Activated B cell treated with CpG ODN at 0.5 μM for 24 hours (primary cell): ENCODE results near the gene PRKAB2. TPM values are rescaled to one million over a fixed set of nuclear protein-coding genes. Genes with fewer than 3 reads are reported as not detected.

ENCODE experiments used
- ATAC-seq: fragments of 200-7000 bp; cut with Tn5 transposase; one replicate; pipeline ENCODE4 v1.10.0; 2021; ENCODE audit warnings: low read depth, mild to moderate bottlenecking, moderate library complexity
- CTCF ChIA-PET: fragments of 350-600 bp; sonication (Branson Sonifier 250); formaldehyde crosslinking; loops from one replicate; lab custom pipeline; 2021; ENCODE audit warnings: antibody characterized with exemption; lab: Charles Lee
- POLR2A ChIA-PET: fragments of 350-600 bp; sonication (Branson Sonifier 250); formaldehyde crosslinking; loops from one replicate; lab custom pipeline; 2021; ENCODE audit warnings: antibody characterized with exemption; lab: Charles Lee
- DNase-seq: peaks from one replicate; pipeline ENCODE4 v3.0.0; 2022
- H3K27ac Mint-ChIP-seq: one replicate; pipeline ENCODE4 v1.8.0; 2020; ENCODE audit warnings: mixed read lengths
- H3K27me3 Mint-ChIP-seq: one replicate; pipeline ENCODE4 v1.8.0; 2021; ENCODE audit warnings: mixed read lengths
- H3K36me3 Mint-ChIP-seq: one replicate; pipeline ENCODE4 v1.8.0; 2021; ENCODE audit warnings: low read depth, mixed read lengths
- H3K4me1 Mint-ChIP-seq: one replicate; pipeline ENCODE4 v1.8.0; 2021; ENCODE audit warnings: mixed read lengths
- H3K4me3 Mint-ChIP-seq: one replicate; pipeline ENCODE4 v1.8.0; 2020; ENCODE audit warnings: mild to moderate bottlenecking, mixed read lengths
- H3K9me3 Mint-ChIP-seq: one replicate; pipeline ENCODE4 v1.8.0; 2020; ENCODE audit warnings: mixed read lengths
- CTCF ChIP-seq: fragments of 200-600 bp; IDR thresholded peaks from one replicate; pipeline ENCODE4 v1.8.0; 2022; ENCODE audit warnings: antibody characterized with exemption, mild to moderate bottlenecking
- intact Hi-C: fragments of 100-400 bp; cut with micrococcal nuclease; formaldehyde crosslinking; loops from one replicate; pipeline ENCODE4 v1.15.1; 2024
- total RNA-seq: library from RNA; stranded (reverse); gene quantifications from 2 replicates; pipeline ENCODE4 v1.2.3, GENCODE V29; 2022

The PRKAB2 gene
- total RNA-seq, 1 donor from 2014 or later = 9.8 TPM

GRCh38 chr1:147105909-147106308 is 66.4 kb downstream of the PRKAB2 start:
- Mint-ChIP-seq H3K27ac (no peak overlapping the region), H3K36me3 (no peaks in the 10 kb centered on the region), H3K27me3 (peaks cover 21% of the 10 kb centered on the region), H3K4me1 (peaks cover 5% of the 10 kb centered on the region), H3K9me3 (no peaks in the 10 kb centered on the region), H3K4me3 (no peak overlapping the region)
- ChIA-PET CTCF (no interaction called here), POLR2A (no interaction called here)
- intact Hi-C loops = no loop called here
- ATAC-seq = no peak
- no peak for TF ChIP-seq CTCF
- DNase-seq = no peak

Other genes starting within 250 kb of the PRKAB2 start
- gene NBPF12, start 234.1 kb downstream of the PRKAB2 start, total RNA-seq = 21.4 and 25.7 TPM in 2 replicates
- 1.5 and 1.8 TPM in 2 replicates for gene FMO5, start 52.9 kb upstream of the PRKAB2 start, total RNA-seq
- gene CHD1L, start 70.2 kb upstream of the PRKAB2 start, total RNA-seq = 47.3 and 55.7 TPM in 2 replicates